Omental fat pad (tissue), 4 donors: ENCODE data around the gene AMBRA1. TPM values are rescaled to one million over a fixed set of nuclear protein-coding genes. Genes with fewer than 3 reads are reported as not detected.
"Not testable (repeated sequence)": the region's sequence is repeated elsewhere in the genome, so short reads cannot be mapped to it uniquely, and the experiment has no call there.

ENCODE experiments used
- ATAC-seq: fragments of 150-250 bp; one replicate; pipeline ENCODE4 v1.9.1; 2016; ENCODE audit warnings: mild to moderate bottlenecking, moderate library complexity; ENCODE audit not compliant: low FRiP score
- DNase-seq: peaks from one replicate; pipeline ENCODE4 v3.0.0-alpha.2; 2019; ENCODE audit warnings: low spot score
- CTCF ChIP-seq, 3 donors: fragments of 450-650 bp; IDR thresholded peaks; one replicate each; pipeline ENCODE4 v1.5.1; 2016 to 2017; ENCODE audit warnings: antibody characterized with exemption in 3 of 3, mild to moderate bottlenecking in 3 of 3, moderate library complexity in 2 of 3
- total RNA-seq, 4 donors: library from RNA; depleted of rRNA; stranded (reverse); fragments of >200 nt; gene quantifications; one replicate each; pipeline ENCODE4 v1.1.0, GENCODE V29; 2016

The AMBRA1 gene
- total RNA-seq, 4 donors from 2014 or later = 19.2 to 41.0 (median 23.5) TPM

GRCh38 chr11:46377831-46378230 lies 216.0 kb downstream of the AMBRA1 start:
- no peak for TF ChIP-seq CTCF (IDR thresholded peaks at IDR 0.05)
- no peak for DNase-seq
- ATAC-seq = no peak

- no peak for TF ChIP-seq CTCF (IDR thresholded peaks at IDR 0.05)
- no peak for ATAC-seq
- no peak for DNase-seq
These were observed 216.5 kb downstream of the AMBRA1 start for GRCh38 chr11:46377290-46377689.

- ATAC-seq = no peak
- TF ChIP-seq CTCF (IDR thresholded peaks at IDR 0.05) = no peak
- no peak for DNase-seq
These were observed 217.4 kb downstream of the AMBRA1 start for GRCh38 chr11:46376258-46377050.

- DNase-seq = no peak
- ATAC-seq = no peak
- no peak for TF ChIP-seq CTCF (IDR thresholded peaks at IDR 0.05)
These were observed 218.3 kb downstream of the AMBRA1 start for GRCh38 chr11:46375392-46376101.

- ATAC-seq (no peak), DNase-seq (no peak)
- TF ChIP-seq CTCF (IDR thresholded peaks at IDR 0.05) = no peak
These were observed 219.0 kb downstream of the AMBRA1 start for GRCh38 chr11:46374815-46375214.

GRCh38 chr11:46373787-46374740 lies 219.8 kb downstream of the AMBRA1 start:
- DNase-seq (no peak), ATAC-seq (no peak)
- TF ChIP-seq CTCF (IDR thresholded peaks at IDR 0.05) = no peak

GRCh38 chr11:46372501-46372900 lies 221.3 kb downstream of the AMBRA1 start:
- ATAC-seq, DNase-seq: not testable (repeated sequence)
